PC-3 (cell line): ENCODE data around the gene YJU2. TPM values are rescaled to one million over a fixed set of nuclear protein-coding genes. Genes with fewer than 3 reads are reported as not detected.

Experiments
- ATAC-seq: fragments of 200-7000 bp; cut with Tn5 transposase; 2 replicates; pipeline ENCODE4 v1.9.1; 2020; ENCODE audit warnings: mild to moderate bottlenecking, moderate library complexity
- BruUV-seq: library from RNA; stranded (reverse); fragments of 400-500 nt; replicated peaks from 2 replicates; lab custom pipeline; 2021; lab: Mats Ljungman, UMichigan
- CTCF ChIA-PET: fragments of 300-600 bp; sonication (Branson Sonifier 250); formaldehyde crosslinking; loops from one replicate; lab custom pipeline; 2022; ENCODE audit warnings: antibody characterized with exemption; lab: Charles Lee
- POLR2A ChIA-PET: fragments of 300-600 bp; sonication (Branson Sonifier 250); formaldehyde crosslinking; loops from one replicate; lab custom pipeline; 2022; ENCODE audit warnings: antibody characterized with exemption; ENCODE audit not compliant: unreplicated experiment; lab: Charles Lee
- DNase-seq: peaks from one replicate; pipeline ENCODE4 v3.0.0-alpha.2; 2015
- H2AFZ ChIP-seq: fragments of 300-600 bp; sonication (generic); 2 replicates; pipeline ENCODE4 v1.6.0; 2016; ENCODE audit warnings: antibody characterized with exemption, low read length
- H3F3A ChIP-seq: fragments of 300-600 bp; sonication (generic); one replicate; pipeline ENCODE4 v1.6.0; 2017; ENCODE audit warnings: antibody characterized with exemption, low read length, control low read depth, mild to moderate bottlenecking; ENCODE audit not compliant: unreplicated experiment
- H3K27ac ChIP-seq: fragments of 300-600 bp; sonication (generic); 2 replicates; pipeline ENCODE4 v1.5.1; 2016; ENCODE audit warnings: mild to moderate bottlenecking, low read length
- H3K27me3 ChIP-seq: fragments of 300-600 bp; sonication (generic); 2 replicates; pipeline ENCODE4 v1.6.1; 2016; ENCODE audit warnings: low read length, mixed read lengths
- H3K36me3 ChIP-seq: fragments of 300-600 bp; sonication (generic); 2 replicates; pipeline ENCODE4 v1.6.1; 2016; ENCODE audit warnings: low read depth, mixed run types, low read length, mixed read lengths
- H3K4me1 ChIP-seq: fragments of 300-600 bp; sonication (generic); 2 replicates; pipeline ENCODE4 v1.5.1; 2016; ENCODE audit warnings: low read length; ENCODE audit not compliant: insufficient read depth
- H3K4me2 ChIP-seq: fragments of 300-600 bp; sonication (generic); 2 replicates; pipeline ENCODE4 v1.6.0; 2016; ENCODE audit warnings: low read length
- H3K4me3 ChIP-seq: fragments of 300-600 bp; sonication (generic); 2 replicates; pipeline ENCODE4 v1.5.1; 2016; ENCODE audit warnings: mild to moderate bottlenecking, low read length, mixed read lengths
- H3K79me2 ChIP-seq: fragments of 300-600 bp; sonication (generic); 2 replicates; pipeline ENCODE4 v1.6.1; 2017; ENCODE audit warnings: low read length, mixed read lengths
- H3K9ac ChIP-seq: fragments of 300-600 bp; sonication (generic); 2 replicates; pipeline ENCODE4 v1.6.0; 2016; ENCODE audit warnings: mild to moderate bottlenecking, low read length
- H3K9me2 ChIP-seq: fragments of 300-600 bp; sonication (generic); replicated peaks from 2 replicates; pipeline ENCODE4 v1.6.1; 2016; ENCODE audit warnings: mixed run types, low read length, mixed read lengths
- H3K9me3 ChIP-seq: fragments of 300-600 bp; sonication (generic); 2 replicates; pipeline ENCODE4 v1.6.1; 2016; ENCODE audit warnings: low read length, mixed read lengths
- H4K20me1 ChIP-seq: fragments of 300-600 bp; sonication (generic); 2 replicates; pipeline ENCODE4 v1.6.1; 2016; ENCODE audit warnings: low read length, mixed read lengths
- CTCF ChIP-seq: fragments of 300-600 bp; sonication (generic); conservative IDR thresholded peaks from 2 replicates; pipeline ENCODE4 v1.5.1; 2017; ENCODE audit warnings: antibody characterized with exemption, low read depth, mild to moderate bottlenecking, low read length
- EZH2 ChIP-seq: fragments of 300-600 bp; sonication (generic); IDR thresholded peaks from one replicate; pipeline ENCODE4 v1.6.1; 2017; ENCODE audit warnings: antibody characterized with exemption, mild to moderate bottlenecking, low read length; ENCODE audit not compliant: unreplicated experiment
- EZH2phosphoT487 ChIP-seq: fragments of 300-600 bp; sonication (generic); IDR thresholded peaks from 2 replicates; pipeline ENCODE4 v1.6.1; 2018; ENCODE audit warnings: mild to moderate bottlenecking, antibody characterized with exemption, low read length, borderline replicate concordance
- intact Hi-C: fragments of 100-400 bp; cut with micrococcal nuclease; formaldehyde crosslinking; loops from 2 replicates; pipeline ENCODE4 v1.9.0; 2023
- total RNA-seq: library from RNA; depleted of rRNA; stranded (reverse); fragments of >200 nt; gene quantifications from 2 replicates; pipeline ENCODE4 v1.2.3, GENCODE V29; 2014

YJU2 gene
- total RNA-seq, 1 experiment from 2014 or later = 33.1 TPM

- intact Hi-C loops = loop anchor here (5.0 kb wide), 1 partner anchor 85 kb away; no protein-coding TSS in a partner anchor
- TF ChIP-seq EZH2 (no peak), CTCF (peak; percentile 65)
- Histone ChIP-seq H3K27ac (no peak overlapping the region), H3K9me2 (no peaks in the 10 kb centered on the region), H3F3A (no peaks in the 10 kb centered on the region), H3K4me1 (no peaks in the 10 kb centered on the region), H3K36me3 (peaks cover 5% of the 10 kb centered on the region; the same call in 1 of the 2 replicates), H2AFZ (no peak overlapping the region), H3K79me2 (no peaks in the 10 kb centered on the region), H4K20me1 (no peaks in the 10 kb centered on the region), H3K9me3 (no peaks in the 10 kb centered on the region), H3K4me2 (no peak overlapping the region), H3K9ac (no peak overlapping the region), H3K27me3 (no peaks in the 10 kb centered on the region), H3K4me3 (no peak overlapping the region)
- ChIA-PET CTCF (interaction anchor here (0.5 to 2.0 kb wide), 6 partner anchors 76 to 378 kb away, joined by 3 to 23 read pairs (median 5); partner anchors contain the start of genes CHAF1A and MPND), POLR2A (interaction anchor here (0.6 kb wide), 1 partner anchor 108 kb away, joined by 3 read pairs; no protein-coding TSS in a partner anchor)
- BruUV-seq = no TSS peak
- DNase-seq (peak; percentile 64), ATAC-seq (peak; percentile 74)
Observed at GRCh38 chr19:4267101-4267900, 20.4 kb downstream of the YJU2 start.

GRCh38 chr19:4267901-4268815 lies 21.3 kb downstream of the YJU2 start:
- Histone ChIP-seq H3K9me3 (no peaks in the 10 kb centered on the region), H4K20me1 (no peaks in the 10 kb centered on the region), H2AFZ (no peak overlapping the region), H3K27ac (no peak overlapping the region), H3K4me1 (no peaks in the 10 kb centered on the region), H3K27me3 (no peaks in the 10 kb centered on the region), H3K9ac (no peak overlapping the region), H3K4me3 (no peak overlapping the region), H3K9me2 (no peaks in the 10 kb centered on the region), H3K4me2 (no peak overlapping the region), H3F3A (no peaks in the 10 kb centered on the region), H3K79me2 (no peaks in the 10 kb centered on the region), H3K36me3 (peaks cover 5% of the 10 kb centered on the region; the same call in 1 of the 2 replicates)
- intact Hi-C loops = loop anchor here (5.0 kb wide), 1 partner anchor 84 kb away; no protein-coding TSS in a partner anchor
- TF ChIP-seq EZH2 (no peak), CTCF (no peak), EZH2phosphoT487 (no peak)
- POLR2A ChIA-PET = interaction anchor here (0.6 kb wide), 1 partner anchor 107 kb away, joined by 3 read pairs; no protein-coding TSS in a partner anchor
- DNase-seq (no peak), ATAC-seq (no peak)
- CTCF ChIA-PET = interaction anchor here (1.7 to 2.0 kb wide), 2 partner anchors 75 to 84 kb away, joined by 10 to 23 read pairs; partner anchors contain the start of gene MPND
- BruUV-seq = no TSS peak
